T47D (cell line): Measurements from ENCODE around the gene FBXL3.
"Not testable (repeated sequence)": the region's sequence is repeated elsewhere in the genome, so short reads cannot be mapped to it uniquely, and the experiment has no call there.

Experiments
- DNase-seq, 2 experiments: peaks; one replicate each; pipeline versions ENCODE4 v3.0.0 to v3.0.0-alpha.2; 2011 to 2012; ENCODE audit warnings: low read depth in 1 of 2, low spot score in 1 of 2
- JUND ChIP-seq: IDR thresholded peaks from 2 replicates; pipeline ENCODE4 v1.6.1; 2012; ENCODE audit warnings: low read depth
- in situ Hi-C: cut with HindIII; loops from 2 replicates; pipeline ENCODE4 v1.10.0; 2016; ENCODE audit warnings: low sequenced_read_pairs, low pct_unique_long_range_greater_than_20kb

Gene FBXL3

DNA sequence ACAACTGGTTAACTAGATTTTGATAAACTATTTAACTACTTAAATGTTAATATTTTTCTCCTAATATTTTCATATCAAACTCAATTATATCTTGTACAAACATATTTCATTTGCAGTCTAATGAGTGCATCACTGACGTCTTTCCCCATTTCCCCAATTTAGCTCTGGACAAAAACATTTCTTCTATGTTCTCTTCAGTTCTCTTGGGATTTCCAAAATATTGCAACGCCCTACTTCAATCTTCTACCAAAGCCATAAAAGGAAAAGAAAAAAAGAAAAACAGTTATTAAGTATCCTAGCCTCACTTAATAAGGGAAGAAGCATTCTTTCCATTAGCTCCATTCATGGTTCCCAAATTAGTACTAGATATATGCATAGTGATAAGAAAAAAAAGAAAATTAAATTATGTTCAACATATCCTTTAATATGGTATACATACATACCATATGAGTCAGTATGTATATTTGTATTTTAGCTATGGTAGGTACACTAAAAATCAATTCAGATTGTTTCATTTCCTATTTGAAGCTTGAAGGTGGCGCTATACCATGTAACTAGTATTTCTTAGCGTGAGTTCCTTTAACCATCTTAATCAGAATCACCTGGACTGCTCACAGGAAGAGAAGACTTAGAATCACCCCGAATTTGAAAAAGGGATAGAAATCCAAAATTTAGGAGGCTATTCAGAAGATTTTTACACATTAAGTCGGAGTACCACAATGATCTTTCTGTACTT is 9.9 kb downstream of the FBXL3 start:
- peak in 1 of 2 experiments; percentile 9 for DNase-seq
- no peak for TF ChIP-seq JUND
- in situ Hi-C loops = no loop called here

DNA sequence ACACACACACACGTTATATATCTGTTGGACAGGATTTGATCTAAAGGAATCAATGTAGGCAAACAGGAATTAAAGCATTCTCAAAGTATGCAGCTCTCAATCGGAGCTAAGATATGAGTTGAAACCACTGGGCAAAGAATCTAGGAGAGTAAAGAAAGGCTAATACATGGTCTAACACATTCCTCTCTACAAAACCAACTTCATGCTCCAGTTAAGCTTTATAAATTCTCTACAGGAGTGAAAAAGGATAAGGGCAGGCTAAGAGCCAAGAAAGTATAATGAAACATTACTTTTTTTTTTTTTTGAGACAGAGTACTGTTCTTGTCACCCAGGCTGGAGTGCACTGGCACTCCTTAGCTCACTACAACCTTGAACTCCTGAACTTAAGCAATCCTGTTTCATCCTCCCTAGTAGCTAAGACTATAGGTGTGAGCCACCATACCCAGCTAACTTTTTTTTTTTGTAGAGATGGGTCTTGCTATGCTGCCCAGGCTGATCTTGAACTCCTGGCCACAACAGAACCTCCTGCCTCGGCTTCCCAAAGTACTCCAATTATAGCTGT is 10.6 kb downstream of the FBXL3 start:
- TF ChIP-seq JUND = no peak
- in situ Hi-C loops = no loop called here
- DNase-seq = no peak

DNA sequence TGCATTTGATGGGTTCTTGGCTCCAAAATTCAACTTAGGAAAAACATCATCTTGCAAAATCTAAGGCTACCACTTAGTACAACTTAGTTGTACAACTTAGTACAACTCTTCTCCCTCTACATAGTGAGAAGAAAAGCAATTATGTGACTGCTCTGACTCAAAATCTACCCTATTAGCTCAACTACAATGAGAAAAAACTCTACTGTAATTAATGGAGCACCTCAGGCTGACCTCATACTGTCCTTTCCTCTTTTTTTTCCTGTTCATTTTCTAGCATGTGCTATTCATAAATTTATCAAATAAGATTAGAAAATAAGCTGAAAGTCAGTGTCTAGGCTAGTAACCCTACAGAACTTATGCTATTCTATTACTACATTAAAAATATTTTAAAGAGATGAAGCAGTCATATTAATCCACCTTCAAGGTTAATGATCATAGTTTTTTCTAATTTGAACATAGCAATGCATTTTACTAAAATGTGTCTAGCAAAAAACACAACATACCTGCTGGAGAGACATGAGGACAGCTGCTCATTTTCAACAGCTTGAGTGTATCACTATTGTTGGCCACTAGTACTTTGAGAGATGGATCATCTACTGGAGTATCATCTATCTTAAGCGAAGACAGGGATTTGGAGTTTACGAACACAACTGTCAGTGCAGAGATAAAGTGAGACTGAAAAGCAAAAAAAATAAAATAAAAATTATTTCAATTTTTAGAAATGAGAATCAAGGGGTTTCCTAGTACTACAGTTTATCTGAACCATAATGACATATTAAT is 11.9 kb downstream of the FBXL3 start:
- no peak for DNase-seq
- TF ChIP-seq JUND = no peak
- in situ Hi-C loops = no loop called here

DNA sequence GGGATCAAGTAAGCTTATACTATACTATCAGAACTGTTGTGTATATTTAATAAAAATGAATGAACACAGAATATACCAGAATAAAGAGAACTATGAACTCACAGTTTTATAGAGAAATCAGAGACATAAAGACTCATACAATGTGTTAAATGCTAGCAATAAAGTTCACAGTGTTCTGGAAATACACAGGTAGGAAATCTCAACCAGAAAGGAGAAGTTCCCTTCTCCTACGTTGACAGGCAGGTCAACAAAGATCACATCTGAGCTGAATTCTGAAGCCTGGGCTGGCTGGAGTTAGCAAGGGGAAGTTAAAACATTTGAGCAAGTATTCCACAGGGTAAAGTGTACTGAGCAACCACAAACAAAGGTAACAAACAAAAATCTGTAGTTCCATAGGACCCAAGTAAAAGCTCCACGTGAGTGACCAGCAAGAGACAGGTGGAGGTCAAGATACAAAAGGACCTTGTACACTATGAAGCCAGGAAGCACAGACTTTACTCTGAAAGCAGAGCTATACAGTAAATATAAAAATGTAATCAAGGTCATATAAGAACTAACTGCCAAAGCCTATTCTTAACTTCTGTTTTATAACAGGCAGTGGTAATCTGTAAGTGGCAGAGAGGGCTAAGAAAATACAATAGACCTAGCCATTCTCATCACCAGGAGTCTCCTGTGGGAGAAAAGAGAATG is 13.0 kb downstream of the FBXL3 start:
- DNase-seq = no peak
- TF ChIP-seq JUND = no peak
- in situ Hi-C loops = no loop called here

DNA sequence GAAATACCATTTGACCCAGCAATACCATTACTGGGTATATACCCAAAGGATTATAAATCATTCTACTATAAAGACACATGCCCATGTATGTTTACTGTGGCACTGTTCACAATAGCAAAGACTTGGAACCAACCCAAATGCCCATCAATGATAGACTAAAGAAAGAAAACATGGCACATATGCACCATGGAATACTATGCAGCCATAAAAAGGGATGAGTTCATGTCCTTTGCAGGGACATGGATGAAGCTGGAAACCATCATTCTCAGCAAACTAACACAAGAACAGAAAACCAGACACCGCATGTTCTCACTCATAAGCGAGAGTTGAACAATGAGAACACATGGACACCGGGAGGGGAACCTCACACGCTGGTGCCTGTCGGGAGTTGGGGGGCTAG is 17.2 kb downstream of the FBXL3 start:
- in situ Hi-C loops, DNase-seq: not testable (repeated sequence)

DNA sequence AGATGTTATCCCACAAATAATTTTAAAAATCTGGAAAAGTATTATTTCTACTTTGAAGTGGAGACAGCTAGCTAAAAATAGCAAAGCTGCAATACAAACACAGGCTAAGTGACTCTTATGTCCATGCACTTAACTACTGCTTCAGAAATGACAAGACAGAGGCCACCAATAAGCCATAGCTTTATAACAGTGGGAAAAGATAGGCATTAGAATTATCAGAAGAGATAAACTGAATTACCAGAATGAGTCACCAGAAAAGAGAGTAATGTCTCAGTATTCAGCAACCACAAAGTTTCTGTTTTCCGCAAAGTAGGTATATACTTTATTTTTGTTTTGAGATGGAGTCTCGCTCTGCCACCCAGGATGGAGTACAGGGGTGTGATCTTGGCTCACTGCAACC is 17.9 kb downstream of the FBXL3 start:
- no peak for TF ChIP-seq JUND
- no peak for DNase-seq
- in situ Hi-C loops = no loop called here

DNA sequence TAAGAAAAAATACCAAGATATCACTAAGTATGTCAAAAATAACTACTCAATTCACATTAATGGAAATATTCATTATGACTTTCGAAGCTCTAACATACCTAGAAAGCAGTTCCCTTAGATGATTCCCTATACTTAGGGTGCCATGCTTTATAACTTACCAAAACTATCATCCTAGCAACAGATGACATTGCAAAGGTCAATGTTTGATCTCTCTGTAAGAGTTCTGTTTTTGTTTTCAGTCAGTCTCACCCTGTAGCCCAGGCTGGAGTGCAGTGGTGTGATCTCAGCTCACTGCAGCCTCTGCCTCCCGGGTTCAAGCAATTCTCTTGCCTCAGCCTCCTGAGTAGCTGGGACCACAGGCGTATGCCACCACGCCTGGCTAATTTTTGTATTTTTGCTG is 18.6 kb downstream of the FBXL3 start:
- in situ Hi-C loops, DNase-seq: not testable (repeated sequence)

DNA sequence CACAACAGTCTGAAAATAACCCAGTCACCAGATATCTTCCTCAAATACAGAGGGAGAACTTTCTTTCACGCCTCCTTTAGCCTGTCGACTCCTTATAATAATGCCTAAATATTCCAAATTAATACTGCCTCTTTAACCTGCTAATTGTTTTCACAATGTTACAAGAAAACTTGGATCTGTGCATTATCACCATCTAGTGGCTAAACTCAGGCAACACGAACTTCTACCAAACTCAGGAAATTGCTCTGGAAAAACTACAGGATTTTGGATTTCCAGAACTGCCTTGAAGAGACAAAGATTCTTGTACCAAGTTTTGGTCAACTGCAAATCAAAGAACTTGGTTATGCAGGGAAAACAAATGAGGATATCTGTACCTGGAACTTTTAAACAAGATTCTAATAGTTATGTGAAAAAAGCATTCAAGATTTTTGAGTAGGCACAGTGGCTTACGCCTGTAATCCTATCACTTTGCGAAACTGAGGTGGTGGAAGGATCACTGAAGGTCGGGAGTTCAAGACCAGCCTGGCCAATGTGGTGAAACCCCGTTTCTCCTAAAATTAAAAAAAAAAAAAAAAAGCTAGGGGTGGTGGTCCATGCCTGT is 24.3 kb downstream of the FBXL3 start:
- in situ Hi-C loops = no loop called here
- DNase-seq = peak in 1 of 2 experiments; percentile 34

DNA sequence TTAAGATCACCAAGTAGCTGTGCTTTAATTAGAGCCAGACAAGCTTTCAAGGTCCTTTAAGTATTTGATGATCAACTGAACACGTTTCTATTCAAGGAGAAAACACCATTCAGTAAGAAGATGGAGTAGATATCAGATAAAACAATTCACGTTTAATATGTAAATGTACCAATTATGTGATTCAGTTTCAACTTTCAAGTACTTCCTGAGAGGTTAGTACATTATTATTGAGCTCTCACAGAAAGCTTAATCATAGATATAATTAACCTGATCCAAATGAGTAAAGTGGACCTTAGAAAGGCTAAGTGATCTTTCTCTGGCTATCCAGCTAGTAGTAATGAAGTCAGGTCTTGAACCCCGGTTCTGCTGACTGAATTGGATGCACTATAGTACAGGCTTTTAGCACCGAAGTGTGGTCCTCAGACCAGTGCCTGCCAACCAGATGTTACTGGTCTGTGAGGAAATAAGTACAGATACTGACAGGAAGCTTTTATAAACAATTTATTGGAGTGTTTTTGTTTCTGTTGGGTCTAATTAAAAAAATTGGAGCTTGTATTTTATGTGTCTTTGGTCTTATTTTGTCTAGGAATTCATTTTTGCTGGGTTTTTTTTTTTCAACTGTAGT is 24.9 kb downstream of the FBXL3 start:
- in situ Hi-C loops = no loop called here
- no peak for TF ChIP-seq JUND
- no peak for DNase-seq

More for the DNA sequence above, 24.3 kb downstream of the FBXL3 start:
- TF ChIP-seq JUND = no peak

DNA sequence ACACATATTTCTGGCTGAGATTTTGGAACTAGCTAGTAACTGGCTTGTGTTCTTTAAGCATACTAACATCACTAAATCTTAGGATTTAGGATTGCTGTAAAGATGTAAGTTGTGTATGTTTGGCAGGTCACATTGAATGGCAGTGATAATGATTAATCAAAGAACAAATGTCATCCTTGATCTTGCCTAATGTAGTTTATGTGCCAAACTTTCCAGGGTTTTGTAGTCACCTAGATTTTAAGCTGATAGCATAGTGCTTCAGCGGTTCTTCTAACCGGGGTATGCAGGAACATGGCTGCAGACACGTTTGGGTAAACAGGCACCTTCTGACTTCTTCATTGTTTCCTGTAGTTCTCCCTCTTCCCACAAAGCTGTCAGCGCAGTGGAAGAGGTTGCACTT is 25.4 kb downstream of the FBXL3 start:
- DNase-seq = no peak
- in situ Hi-C loops = no loop called here
- no peak for TF ChIP-seq JUND

DNA sequence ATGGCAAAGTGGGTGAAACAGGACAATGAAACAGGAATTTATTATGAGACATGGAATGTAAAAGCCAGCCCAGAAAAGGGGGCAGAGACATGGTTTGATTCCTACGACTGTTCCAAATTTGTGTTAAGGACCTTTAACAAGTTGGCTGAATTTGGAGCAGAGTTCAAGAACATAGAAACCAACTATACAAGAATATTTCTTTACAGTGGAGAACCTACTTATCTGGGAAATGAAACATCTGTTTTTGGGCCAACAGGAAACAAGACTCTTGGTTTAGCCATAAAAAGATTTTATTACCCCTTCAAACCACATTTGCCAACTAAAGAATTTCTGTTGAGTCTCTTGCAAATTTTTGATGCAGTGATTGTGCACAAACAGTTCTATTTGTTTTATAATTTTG is 26.5 kb downstream of the FBXL3 start:
- TF ChIP-seq JUND = no peak
- in situ Hi-C loops = no loop called here

DNA sequence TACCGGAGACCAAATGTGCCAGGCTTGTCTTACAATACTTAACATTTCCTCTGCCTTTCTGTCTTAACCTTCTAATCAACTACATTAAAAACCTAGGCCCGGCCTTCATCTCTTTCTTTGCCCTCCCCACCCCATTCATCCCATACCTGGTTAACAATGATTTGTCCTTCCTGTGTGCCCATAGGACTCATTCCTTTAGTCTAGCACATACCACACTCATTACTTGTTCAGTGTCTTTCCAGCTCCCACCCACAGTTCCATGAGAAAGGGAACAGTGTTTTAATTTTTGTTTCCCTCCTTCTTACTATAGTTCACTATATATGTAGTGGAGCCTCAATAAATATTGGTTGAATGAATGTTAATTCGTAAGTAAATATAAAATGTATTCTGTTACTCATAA is 32.7 kb downstream of the FBXL3 start:
- DNase-seq = no peak
- in situ Hi-C loops = no loop called here
- TF ChIP-seq JUND = no peak

More for the DNA sequence above, 26.5 kb downstream of the FBXL3 start:
- DNase-seq = no peak
